PC-9 (cell line): ENCODE results near the gene ASB3.

Experiments
- EZH2 ChIP-seq: fragments of 200-600 bp; sonication (generic); IDR thresholded peaks from 2 replicates; pipeline ENCODE4 v1.8.0; 2017; ENCODE audit warnings: antibody characterized with exemption, low read depth
- TF ChIP-seq, protein P1 (sequence below): fragments of 200-600 bp; sonication (generic); conservative IDR thresholded peaks from 2 replicates; pipeline ENCODE4 v1.6.1; 2017; ENCODE audit warnings: mixed run types, antibody characterized with exemption, mild to moderate bottlenecking, moderate library complexity

DNA sequence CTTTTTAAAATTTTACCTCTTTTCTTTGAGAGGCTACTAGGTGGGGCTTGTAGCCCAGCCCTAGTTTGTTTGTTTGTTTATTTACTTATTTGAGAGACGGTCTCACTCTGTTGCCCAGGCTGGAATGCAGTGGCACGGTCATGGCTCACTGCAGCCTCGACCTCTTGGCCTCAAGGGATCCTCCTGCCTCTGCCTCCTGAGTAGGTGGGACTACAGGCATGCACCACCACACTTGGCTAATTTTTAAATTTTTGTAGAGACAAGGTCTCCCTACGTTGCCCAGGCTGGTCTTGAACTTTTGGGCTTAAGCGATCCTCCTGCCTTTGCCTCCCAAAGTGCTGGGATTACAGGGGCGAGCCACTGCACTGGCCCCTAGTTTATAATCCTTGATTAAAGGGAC is 35.1 kb upstream of the ASB3 start:
- TF ChIP-seq, protein P1, sequence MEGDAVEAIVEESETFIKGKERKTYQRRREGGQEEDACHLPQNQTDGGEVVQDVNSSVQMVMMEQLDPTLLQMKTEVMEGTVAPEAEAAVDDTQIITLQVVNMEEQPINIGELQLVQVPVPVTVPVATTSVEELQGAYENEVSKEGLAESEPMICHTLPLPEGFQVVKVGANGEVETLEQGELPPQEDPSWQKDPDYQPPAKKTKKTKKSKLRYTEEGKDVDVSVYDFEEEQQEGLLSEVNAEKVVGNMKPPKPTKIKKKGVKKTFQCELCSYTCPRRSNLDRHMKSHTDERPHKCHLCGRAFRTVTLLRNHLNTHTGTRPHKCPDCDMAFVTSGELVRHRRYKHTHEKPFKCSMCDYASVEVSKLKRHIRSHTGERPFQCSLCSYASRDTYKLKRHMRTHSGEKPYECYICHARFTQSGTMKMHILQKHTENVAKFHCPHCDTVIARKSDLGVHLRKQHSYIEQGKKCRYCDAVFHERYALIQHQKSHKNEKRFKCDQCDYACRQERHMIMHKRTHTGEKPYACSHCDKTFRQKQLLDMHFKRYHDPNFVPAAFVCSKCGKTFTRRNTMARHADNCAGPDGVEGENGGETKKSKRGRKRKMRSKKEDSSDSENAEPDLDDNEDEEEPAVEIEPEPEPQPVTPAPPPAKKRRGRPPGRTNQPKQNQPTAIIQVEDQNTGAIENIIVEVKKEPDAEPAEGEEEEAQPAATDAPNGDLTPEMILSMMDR = no peak
- TF ChIP-seq EZH2 = no peak
